Measurements from ENCODE around the gene SIRT7. TPM values are rescaled to one million over a fixed set of nuclear protein-coding genes. Genes with fewer than 3 reads are reported as not detected.

The SIRT7 gene
- total RNA-seq (14.9 and 18.7 TPM in 2 replicates), polyA plus RNA-seq (3.3 and 4.4 TPM in 2 replicates), polyA minus RNA-seq (ENCODE audit: low replicate concordance) (39.3 and 50.8 TPM in 2 replicates)
- polyA plus RNA-seq (2012): 10.1 and 17.6 TPM in 2 replicates

- peak within 1 kb of the TSS; percentile 56 for H3K27ac ChIP-seq (ENCODE audit: insufficient read depth, low read length)
- H2AFZ ChIP-seq (ENCODE audit: low read length): no peak within 1 kb of the TSS
- H3K36me3 ChIP-seq (ENCODE audit: control insufficient read depth, insufficient read depth, low read length): peaks cover 46% of the 10 kb centered on the region
- DNase-seq (ENCODE audit: low read depth in 2 of 2): peak; percentile 48 to 64
- no peaks in the 10 kb centered on the region for H3K9me3 ChIP-seq (ENCODE audit: control insufficient read depth, insufficient read depth, low read depth, low read length)
- TF ChIP-seq CTCF (conservative IDR thresholded peaks at IDR 0.05 in 1 of 2, IDR thresholded peaks at IDR 0.05 in 1 of 2; ENCODE audit: low read depth in 1 of 2, low read length in 2 of 2) (no peak), EZH2 (IDR thresholded peaks at IDR 0.05; ENCODE audit: low read length, missing control alignments) (no peak)
- H4K20me1 ChIP-seq (ENCODE audit: control insufficient read depth, extremely low read depth, insufficient read depth, low read length): no peaks in the 10 kb centered on the region
- H3K27me3 ChIP-seq (ENCODE audit: control insufficient read depth, insufficient read depth, low read length): no peaks in the 10 kb centered on the region
- peak within 1 kb of the TSS; percentile 72 for H3K9ac ChIP-seq (ENCODE audit: insufficient read depth, low read length)
- peaks cover 54% of the 10 kb centered on the region for H3K79me2 ChIP-seq (ENCODE audit: control insufficient read depth, insufficient read depth, low read length)
- peak within 1 kb of the TSS; percentile 64 to 74 (median 70) for H3K4me3 ChIP-seq (replicated peaks in 1 of 4; ENCODE audit: control extremely low read depth in 1 of 4, insufficient read depth in 1 of 4, low read depth in 3 of 4, low read length in 4 of 4)
- H3K4me2 ChIP-seq (ENCODE audit: extremely low read depth, insufficient read depth, low read length): peak within 1 kb of the TSS; percentile 100
- H3K4me1 ChIP-seq (ENCODE audit: control insufficient read depth, extremely low read depth, insufficient read depth, low read length): peaks cover 15% of the 10 kb centered on the region
Measured at GRCh38 chr17:81917565-81918332, at the start of gene SIRT7. SIRT7 (minus strand) TSS chr17:81918176; CDS start chr17:81918131, 45 bp downstream.

GRCh38 chr17:81967244-81967532 lies 49.2 kb upstream of the SIRT7 start:
- H4K20me1 ChIP-seq (ENCODE audit: control insufficient read depth, extremely low read depth, insufficient read depth, low read length): no peaks in the 10 kb centered on the region
- H3K4me3 ChIP-seq (replicated peaks in 1 of 4; ENCODE audit: control extremely low read depth in 1 of 4, insufficient read depth in 1 of 4, low read depth in 3 of 4, low read length in 4 of 4): peak overlapping the region in 1 of 4 experiments; percentile 2
- H3K4me1 ChIP-seq (ENCODE audit: control insufficient read depth, extremely low read depth, insufficient read depth, low read length): peaks cover 8% of the 10 kb centered on the region
- no peaks in the 10 kb centered on the region for H3K79me2 ChIP-seq (ENCODE audit: control insufficient read depth, insufficient read depth, low read length)
- H3K36me3 ChIP-seq (ENCODE audit: control insufficient read depth, insufficient read depth, low read length): no peaks in the 10 kb centered on the region
- no peak overlapping the region for H3K27ac ChIP-seq (ENCODE audit: insufficient read depth, low read length)
- H3K4me2 ChIP-seq (ENCODE audit: extremely low read depth, insufficient read depth, low read length): peak overlapping the region; percentile 15
- H2AFZ ChIP-seq (ENCODE audit: low read length): no peak overlapping the region
- H3K9me3 ChIP-seq (ENCODE audit: control insufficient read depth, insufficient read depth, low read depth, low read length): no peaks in the 10 kb centered on the region
- TF ChIP-seq EZH2 (IDR thresholded peaks at IDR 0.05; ENCODE audit: low read length, missing control alignments) (no peak), CTCF (conservative IDR thresholded peaks at IDR 0.05 in 1 of 2, IDR thresholded peaks at IDR 0.05 in 1 of 2; ENCODE audit: low read depth in 1 of 2, low read length in 2 of 2) (no peak)
- H3K27me3 ChIP-seq (ENCODE audit: control insufficient read depth, insufficient read depth, low read length): peaks cover 9% of the 10 kb centered on the region
- no peak overlapping the region for H3K9ac ChIP-seq (ENCODE audit: insufficient read depth, low read length)
- no peak for DNase-seq (ENCODE audit: low read depth in 2 of 2)

GRCh38 chr17:81966343-81967243 lies 48.6 kb upstream of the SIRT7 start:
- Histone ChIP-seq H3K4me2 (ENCODE audit: extremely low read depth, insufficient read depth, low read length) (peak overlapping the region; percentile 9), H3K4me3 (replicated peaks in 1 of 4; ENCODE audit: control extremely low read depth in 1 of 4, insufficient read depth in 1 of 4, low read depth in 3 of 4, low read length in 4 of 4) (no peak overlapping the region), H3K9me3 (ENCODE audit: control insufficient read depth, insufficient read depth, low read depth, low read length) (no peaks in the 10 kb centered on the region), H3K27ac (ENCODE audit: insufficient read depth, low read length) (no peak overlapping the region), H2AFZ (ENCODE audit: low read length) (no peak overlapping the region), H3K36me3 (ENCODE audit: control insufficient read depth, insufficient read depth, low read length) (no peaks in the 10 kb centered on the region), H3K27me3 (ENCODE audit: control insufficient read depth, insufficient read depth, low read length) (peaks cover 15% of the 10 kb centered on the region), H3K4me1 (ENCODE audit: control insufficient read depth, extremely low read depth, insufficient read depth, low read length) (peaks cover 8% of the 10 kb centered on the region), H3K79me2 (ENCODE audit: control insufficient read depth, insufficient read depth, low read length) (no peaks in the 10 kb centered on the region), H4K20me1 (ENCODE audit: control insufficient read depth, extremely low read depth, insufficient read depth, low read length) (no peaks in the 10 kb centered on the region), H3K9ac (ENCODE audit: insufficient read depth, low read length) (no peak overlapping the region)
- no peak for TF ChIP-seq CTCF (conservative IDR thresholded peaks at IDR 0.05 in 1 of 2, IDR thresholded peaks at IDR 0.05 in 1 of 2; ENCODE audit: low read depth in 1 of 2, low read length in 2 of 2)
- TF ChIP-seq EZH2 (IDR thresholded peaks at IDR 0.05; ENCODE audit: low read length, missing control alignments): no peak
- DNase-seq (ENCODE audit: low read depth in 2 of 2): peak in 1 of 2 donors; percentile 90

Measured in fibroblast of lung (primary cell).